B cell (primary cell): ENCODE results near the gene TMEM86B. TPM values are rescaled to one million over a fixed set of nuclear protein-coding genes. Genes with fewer than 3 reads are reported as not detected.

ENCODE experiments used
- ATAC-seq: fragments of 200-7000 bp; cut with Tn5 transposase; one replicate; pipeline ENCODE4 v1.10.0; 2021; ENCODE audit warnings: low read depth, mild to moderate bottlenecking, moderate number of reproducible peaks, moderate library complexity
- CTCF ChIA-PET: fragments of 350-600 bp; sonication (Branson Sonifier 250); formaldehyde crosslinking; loops from one replicate; lab custom pipeline; 2021; ENCODE audit warnings: antibody characterized with exemption, inconsistent platforms; lab: Charles Lee
- POLR2A ChIA-PET: fragments of 350-600 bp; sonication (Branson Sonifier 250); formaldehyde crosslinking; loops from one replicate; lab custom pipeline; 2021; ENCODE audit warnings: antibody characterized with exemption; lab: Charles Lee
- DNase-seq: peaks from one replicate; pipeline ENCODE4 v3.0.0; 2013
- H2AFZ ChIP-seq: 2 replicates; pipeline ENCODE4 v1.6.1; 2012; ENCODE audit warnings: mild to moderate bottlenecking, low read depth, low read length; ENCODE audit not compliant: insufficient read depth, poor library complexity, severe bottlenecking
- H3K27ac ChIP-seq, 2 donors: 1 replicate in 1 of 2; 2 replicates in 1 of 2; pipeline ENCODE4 v1.5.1; 2012 to 2013; ENCODE audit warnings: low read length in 2 of 2, mild to moderate bottlenecking in 2 of 2, moderate library complexity in 1 of 2
- H3K27me3 ChIP-seq, 4 experiments: fragments of 200-600 bp in 1 of 4; sonication (generic) in 1 of 4; replicated peaks in 1 of 4; 1 replicate in 2 of 4; 2 replicates in 2 of 4; pipeline versions ENCODE4 v1.6.1 to v1.7.0; 2013 to 2016; ENCODE audit warnings: low read length in 3 of 4, mild to moderate bottlenecking in 2 of 4, mixed read lengths in 1 of 4, moderate library complexity in 1 of 4; ENCODE audit not compliant: insufficient read depth in 4 of 4, control insufficient read depth in 3 of 4; ENCODE audit errors: control extremely low read depth in 1 of 4
- H3K36me3 ChIP-seq, 2 experiments: replicated peaks in 1 of 2; 1 replicate in 1 of 2; 2 replicates in 1 of 2; pipeline versions ENCODE4 v1.6.1 to v1.7.1; 2013; ENCODE audit warnings: low read length in 1 of 2; ENCODE audit not compliant: insufficient read depth in 2 of 2, control insufficient read depth in 1 of 2; ENCODE audit errors: control extremely low read depth in 1 of 2, extremely low read depth in 1 of 2
- H3K4me1 ChIP-seq, 2 donors: fragments of 200-600 bp in 1 of 2; sonication (generic) in 1 of 2; 1 replicate in 1 of 2; 2 replicates in 1 of 2; pipeline versions ENCODE4 v1.5.1 to v1.6.1; 2013 to 2017; ENCODE audit warnings: low read length in 2 of 2; ENCODE audit not compliant: control insufficient read depth in 2 of 2, insufficient read depth in 2 of 2
- H3K4me2 ChIP-seq: replicated peaks from 2 replicates; pipeline ENCODE3; 2012; ENCODE audit warnings: mild to moderate bottlenecking, low read depth, low read length; ENCODE audit not compliant: poor library complexity, severe bottlenecking
- H3K4me3 ChIP-seq, 5 experiments: fragments of 200-600 bp in 1 of 5; sonication (generic) in 1 of 5; 1 replicate in 3 of 5; 2 replicates in 2 of 5; pipeline versions ENCODE4 v1.5.1 to v1.7.0; 2011 to 2016; ENCODE audit warnings: low read length in 4 of 5, mild to moderate bottlenecking in 4 of 5, low read depth in 2 of 5, control low read depth in 1 of 5, moderate library complexity in 1 of 5; ENCODE audit not compliant: insufficient read depth in 1 of 5; ENCODE audit errors: control extremely low read depth in 1 of 5, extremely low read depth in 1 of 5
- H3K79me2 ChIP-seq: fragments of 200-600 bp; sonication (generic); one replicate; pipeline ENCODE4 v1.6.0; 2016; ENCODE audit warnings: low read length; ENCODE audit not compliant: control insufficient read depth, insufficient read depth
- H3K9ac ChIP-seq: fragments of 200-600 bp; sonication (generic); 2 replicates; pipeline ENCODE4 v1.6.1; 2017; ENCODE audit warnings: mild to moderate bottlenecking, low read length, moderate library complexity
- H3K9me3 ChIP-seq, 3 donors: one replicate each; pipeline versions ENCODE4 v1.6.1 to v1.7.1; 2013; ENCODE audit warnings: low read length in 2 of 3; ENCODE audit not compliant: control insufficient read depth in 2 of 3, insufficient read depth in 1 of 3; ENCODE audit errors: control extremely low read depth in 1 of 3
- H4K20me1 ChIP-seq: 2 replicates; pipeline ENCODE4 v1.6.0; 2012; ENCODE audit warnings: mild to moderate bottlenecking, low read length; ENCODE audit not compliant: insufficient read depth, control insufficient read depth, poor library complexity, severe bottlenecking
- H3K27ac Mint-ChIP-seq: one replicate; pipeline ENCODE4 v1.8.0; 2021; ENCODE audit warnings: mixed read lengths
- H3K27me3 Mint-ChIP-seq: one replicate; pipeline ENCODE4 v1.8.0; 2021; ENCODE audit warnings: mixed read lengths
- H3K4me1 Mint-ChIP-seq: one replicate; pipeline ENCODE4 v1.8.0; 2021; ENCODE audit warnings: mixed read lengths
- H3K4me3 Mint-ChIP-seq: one replicate; pipeline ENCODE4 v1.8.0; 2021; ENCODE audit warnings: mixed read lengths
- H3K9me3 Mint-ChIP-seq: one replicate; pipeline ENCODE4 v1.8.0; 2022; ENCODE audit warnings: mixed read lengths; ENCODE audit not compliant: insufficient read depth
- EZH2 ChIP-seq: IDR thresholded peaks from 2 replicates; pipeline ENCODE4 v1.6.1; 2012; ENCODE audit warnings: borderline replicate concordance, low read depth, mild to moderate bottlenecking, moderate library complexity, low read length; ENCODE audit not compliant: insufficient read depth, poor library complexity, severe bottlenecking
- WGBS: methylation state at CpG from one replicate; pipeline ENCODE4 v1.1.5; 2013; ENCODE audit warnings: missing lambda C conversion rate; ENCODE audit not compliant: insufficient coverage; 5-methylcytosine and 5-hydroxymethylcytosine counted together
- intact Hi-C: fragments of 100-400 bp; cut with micrococcal nuclease; formaldehyde crosslinking; loops from one replicate; pipeline ENCODE4 v1.10.0; 2022
- polyA minus RNA-seq: library from RNA; depleted of rRNA, polyadenylated mRNA; stranded (reverse); fragments of >200 nt; gene quantifications from 2 replicates; pipeline ENCODE4 v1.2.3, GENCODE V29; 2012
- polyA plus RNA-seq: library from polyadenylated mRNA; depleted of rRNA; stranded (reverse); fragments of >200 nt; gene quantifications from 2 replicates; pipeline ENCODE4 v1.2.3, GENCODE V29; 2012
- total RNA-seq, 2 donors: library from RNA; stranded (reverse); fragments of 120-200 nt in 1 of 2; gene quantifications; 1 replicate in 1 of 2; 2 replicates in 1 of 2; pipeline versions ENCODE4 v1.2.3 to v1.2.4, GENCODE V29; 2013 to 2022
- TF ChIP-seq, protein P1 (sequence below): fragments of 200-600 bp; IDR thresholded peaks from one replicate; pipeline ENCODE4 v1.8.0; 2022; ENCODE audit warnings: antibody characterized with exemption, mild to moderate bottlenecking

The TMEM86B gene, protein sequence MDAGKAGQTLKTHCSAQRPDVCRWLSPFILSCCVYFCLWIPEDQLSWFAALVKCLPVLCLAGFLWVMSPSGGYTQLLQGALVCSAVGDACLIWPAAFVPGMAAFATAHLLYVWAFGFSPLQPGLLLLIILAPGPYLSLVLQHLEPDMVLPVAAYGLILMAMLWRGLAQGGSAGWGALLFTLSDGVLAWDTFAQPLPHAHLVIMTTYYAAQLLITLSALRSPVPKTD
- total RNA-seq (19.4 and 20.7 TPM in 2 replicates), polyA plus RNA-seq (13.6 and 14.5 TPM in 2 replicates), polyA minus RNA-seq (9.5 and 12.6 TPM in 2 replicates)
- 3.4 TPM for total RNA-seq (2013)

DNA sequence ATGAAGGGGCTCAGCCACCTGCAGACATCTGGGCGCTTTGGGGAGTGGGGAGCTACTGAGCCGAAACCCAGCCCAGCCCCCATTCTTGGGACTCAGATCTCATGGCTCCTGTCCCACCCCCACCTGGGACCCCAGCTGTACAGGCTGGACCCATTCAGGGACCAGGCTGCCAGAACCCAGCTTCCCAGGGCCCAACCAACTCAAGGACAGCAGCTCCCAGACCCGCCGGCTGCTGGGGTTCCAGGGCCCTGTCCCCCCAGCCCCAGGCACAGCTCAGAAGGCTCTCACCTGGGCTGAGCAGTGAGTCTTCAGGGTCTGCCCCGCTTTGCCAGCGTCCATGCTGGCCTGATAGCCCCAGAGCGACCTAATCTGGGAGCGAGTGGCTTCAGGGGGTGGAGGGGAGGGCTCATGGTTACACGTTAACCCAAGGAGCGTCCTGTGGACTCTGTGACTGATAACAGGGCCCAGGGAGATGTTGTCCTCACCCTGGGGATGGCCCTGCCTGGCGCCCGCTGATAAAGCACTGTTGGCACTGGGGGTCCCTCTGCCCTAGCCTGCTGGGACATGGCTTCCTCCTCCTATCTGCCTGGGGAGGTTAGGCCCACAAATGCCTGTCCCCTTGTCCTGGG lies at the start of gene TMEM86B:
TSS of gene TMEM86B (minus strand) at position 361 of the 629 bp plus-strand sequence. CDS start at position 339, 22 bp downstream.
- no peak within 1 kb of the TSS for H3K4me3 ChIP-seq
- H3K27me3 ChIP-seq, result no peaks in the 10 kb centered on the region
- H3K79me2 ChIP-seq, result peaks cover 5% of the 10 kb centered on the region
- H3K4me2 ChIP-seq, result no peak within 1 kb of the TSS
- H3K27ac Mint-ChIP-seq, result no peak within 1 kb of the TSS
- H4K20me1 ChIP-seq, result peaks cover 73% of the 10 kb centered on the region
- H3K4me1 ChIP-seq, result no peaks in the 10 kb centered on the region
- no peak for TF ChIP-seq EZH2
- TF ChIP-seq, protein P1, sequence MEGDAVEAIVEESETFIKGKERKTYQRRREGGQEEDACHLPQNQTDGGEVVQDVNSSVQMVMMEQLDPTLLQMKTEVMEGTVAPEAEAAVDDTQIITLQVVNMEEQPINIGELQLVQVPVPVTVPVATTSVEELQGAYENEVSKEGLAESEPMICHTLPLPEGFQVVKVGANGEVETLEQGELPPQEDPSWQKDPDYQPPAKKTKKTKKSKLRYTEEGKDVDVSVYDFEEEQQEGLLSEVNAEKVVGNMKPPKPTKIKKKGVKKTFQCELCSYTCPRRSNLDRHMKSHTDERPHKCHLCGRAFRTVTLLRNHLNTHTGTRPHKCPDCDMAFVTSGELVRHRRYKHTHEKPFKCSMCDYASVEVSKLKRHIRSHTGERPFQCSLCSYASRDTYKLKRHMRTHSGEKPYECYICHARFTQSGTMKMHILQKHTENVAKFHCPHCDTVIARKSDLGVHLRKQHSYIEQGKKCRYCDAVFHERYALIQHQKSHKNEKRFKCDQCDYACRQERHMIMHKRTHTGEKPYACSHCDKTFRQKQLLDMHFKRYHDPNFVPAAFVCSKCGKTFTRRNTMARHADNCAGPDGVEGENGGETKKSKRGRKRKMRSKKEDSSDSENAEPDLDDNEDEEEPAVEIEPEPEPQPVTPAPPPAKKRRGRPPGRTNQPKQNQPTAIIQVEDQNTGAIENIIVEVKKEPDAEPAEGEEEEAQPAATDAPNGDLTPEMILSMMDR, result no peak
- H3K4me3 Mint-ChIP-seq, result no peak within 1 kb of the TSS
- no peak within 1 kb of the TSS for H2AFZ ChIP-seq
- H3K27me3 Mint-ChIP-seq, result no peaks in the 10 kb centered on the region
- no peak for DNase-seq
- intact Hi-C loops, result no loop called here
- ChIA-PET CTCF (no interaction called here), POLR2A (no interaction called here)
- no peaks in the 10 kb centered on the region for H3K9me3 ChIP-seq
- H3K4me1 Mint-ChIP-seq, result peaks cover 3% of the 10 kb centered on the region
- no peaks in the 10 kb centered on the region for H3K9me3 Mint-ChIP-seq
- WGBS, result 88% methylated on average over 12 of the region's 12 CpGs
- H3K27ac ChIP-seq, result no peak within 1 kb of the TSS
- H3K36me3 ChIP-seq, result peaks cover 0 to 69% of the 10 kb centered on the region in 2 experiments
- no peak for ATAC-seq
- H3K9ac ChIP-seq, result no peak within 1 kb of the TSS

DNA sequence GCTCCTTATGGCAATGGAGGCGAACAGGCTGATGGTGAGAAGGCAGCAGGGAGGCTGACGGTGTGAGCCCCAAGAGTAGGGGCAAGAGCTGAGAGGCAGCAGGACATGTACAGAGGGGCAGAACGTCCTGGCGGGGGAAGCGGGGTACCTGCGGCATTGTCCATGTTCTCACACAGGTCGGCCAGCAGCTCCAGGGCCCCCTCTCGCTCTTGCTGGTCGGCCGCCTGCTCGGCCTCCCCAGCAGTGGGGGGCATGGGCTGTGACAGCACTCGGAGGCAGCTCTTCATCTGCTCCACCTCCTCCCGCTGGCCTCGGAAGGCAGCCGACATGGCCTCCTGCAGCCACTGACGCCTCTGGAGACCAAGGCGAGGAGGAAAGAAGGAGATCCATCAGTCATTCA lies 48.9 kb upstream of the TMEM86B start:
- Mint-ChIP-seq H3K27me3 (peaks cover 3% of the 10 kb centered on the region), H3K27ac (peak overlapping the region; percentile 94), H3K4me1 (peaks cover 64% of the 10 kb centered on the region), H3K4me3 (peak overlapping the region; percentile 81), H3K9me3 (no peaks in the 10 kb centered on the region)
- Histone ChIP-seq H2AFZ (no peak overlapping the region), H4K20me1 (peaks cover 17% of the 10 kb centered on the region), H3K27me3 (no peaks in the 10 kb centered on the region), H3K4me2 (peak overlapping the region; percentile 74), H3K79me2 (peaks cover 6% of the 10 kb centered on the region), H3K4me3 (no peak overlapping the region), H3K36me3 (peaks cover 0 to 20% of the 10 kb centered on the region in 2 experiments), H3K27ac (peak overlapping the region; percentile 89 to 96), H3K4me1 (peaks cover 56 to 68% of the 10 kb centered on the region in 2 donors), H3K9me3 (peaks cover 0 to 4% (median 0%) of the 10 kb centered on the region in 3 donors), H3K9ac (peak overlapping the region; percentile 54)
- intact Hi-C loops, result no loop called here
- TF ChIP-seq, protein P1, result no peak
- no peak for TF ChIP-seq EZH2
- CTCF ChIA-PET, result interaction anchor here (1.7 to 8.9 kb wide), 2 partner anchors 15 to 23 kb away, joined by 3 to 56 read pairs; no protein-coding TSS in a partner anchor
- POLR2A ChIA-PET, result interaction anchor here (0.6 to 2.7 kb wide), 3 partner anchors 18 to 130 kb away, joined by 3 to 18 read pairs (median 4); partner anchors contain the start of genes PPP6R1 and UBE2S
- DNase-seq (no peak), ATAC-seq (no peak)
- WGBS, result 98% methylated on average over 17 of the region's 17 CpGs
